ENCODE results near the gene CHI3L1.

- TF ChIP-seq REST (IDR thresholded peaks at IDR 0.05; ENCODE audit: insufficient read depth in 1 of 2, low read depth in 2 of 2, low read length in 2 of 2), result no peak
- TF ChIP-seq POLR2AphosphoS5 (IDR thresholded peaks at IDR 0.05; ENCODE audit: low read depth, low read length), result no peak
- no peak for TF ChIP-seq TAF1 (IDR thresholded peaks at IDR 0.05; ENCODE audit: borderline replicate concordance, insufficient read depth, low read length)
Measured at GRCh38 chr1:203148127-203148526, 38.4 kb downstream of the CHI3L1 start.

Data from PFSK-1 (cell line).